Tibial artery (tissue), 4 donors: Measurements from ENCODE around the gene IGDCC3.

ENCODE experiments used
- DNase-seq, 2 donors: peaks; one replicate each; pipeline ENCODE4 v3.0.0-alpha.2; 2019
- H3K27ac ChIP-seq, 2 donors: fragments of 200-600 bp; sonication (generic) in 1 of 2; 1 replicate in 1 of 2; 2 replicates in 1 of 2; pipeline ENCODE4 v1.5.1; 2018 to 2019; ENCODE audit warnings: mild to moderate bottlenecking in 1 of 2
- H3K27me3 ChIP-seq, 2 donors: fragments of 200-600 bp; sonication (generic) in 1 of 2; one replicate each; pipeline versions ENCODE4 v1.5.1 to v1.6.0; 2016 to 2019
- H3K36me3 ChIP-seq, 3 donors: fragments of 200-600 bp; sonication (generic) in 2 of 3; one replicate each; pipeline ENCODE4 v1.5.1; 2016 to 2019; ENCODE audit warnings: mild to moderate bottlenecking in 2 of 3
- H3K4me1 ChIP-seq, 4 donors: fragments of 200-600 bp; sonication (generic) in 2 of 4; 1 replicate in 3 of 4; 2 replicates in 1 of 4; pipeline ENCODE4 v1.5.1; 2016 to 2019
- H3K4me3 ChIP-seq, 2 donors: fragments of 200-600 bp; sonication (generic) in 1 of 2; 1 replicate in 1 of 2; 2 replicates in 1 of 2; pipeline ENCODE4 v1.5.1; 2018 to 2019; ENCODE audit warnings: mild to moderate bottlenecking in 2 of 2
- H3K9me3 ChIP-seq, 3 donors: fragments of 200-600 bp; sonication (generic) in 1 of 3; one replicate each; pipeline ENCODE4 v1.5.1; 2016 to 2019
- CTCF ChIP-seq, 2 experiments: fragments of 200-600 bp in 1 of 2; fragments of 450-650 bp in 1 of 2; IDR thresholded peaks; one replicate each; pipeline ENCODE4 v1.5.1; 2017 to 2019; ENCODE audit warnings: antibody characterized with exemption in 2 of 2, mild to moderate bottlenecking in 1 of 2, moderate library complexity in 1 of 2
- intact Hi-C: fragments of 100-400 bp; cut with DNase I; formaldehyde crosslinking; loops from one replicate; pipeline ENCODE4 v1.15.0; 2023; ENCODE audit warnings: low total_unique reads

The IGDCC3 gene

GRCh38 chr15:65327651-65328393, 50.0 kb downstream of the IGDCC3 start:
- no peak for TF ChIP-seq CTCF (IDR thresholded peaks at IDR 0.05)
- Histone ChIP-seq H3K4me1 (no peaks in the 10 kb centered on the region), H3K9me3 (no peaks in the 10 kb centered on the region), H3K27me3 (peaks cover 0 to 25% of the 10 kb centered on the region in 2 donors), H3K27ac (no peak overlapping the region), H3K4me3 (no peak overlapping the region), H3K36me3 (no peaks in the 10 kb centered on the region)
- no peak for DNase-seq
- intact Hi-C loops: no loop called here

GRCh38 chr15:65326818-65327217, 51.0 kb downstream of the IGDCC3 start:
- intact Hi-C loops: no loop called here

GRCh38 chr15:65326117-65326526, 51.7 kb downstream of the IGDCC3 start:
- Histone ChIP-seq H3K36me3 (no peaks in the 10 kb centered on the region), H3K4me1 (no peaks in the 10 kb centered on the region), H3K4me3 (no peak overlapping the region), H3K9me3 (no peaks in the 10 kb centered on the region), H3K27me3 (peaks cover 0 to 27% of the 10 kb centered on the region in 2 donors), H3K27ac (no peak overlapping the region)
- DNase-seq: no peak
- intact Hi-C loops: no loop called here
- TF ChIP-seq CTCF (IDR thresholded peaks at IDR 0.05): no peak

More at GRCh38 chr15:65326818-65327217, 51.0 kb downstream of the IGDCC3 start:
- Histone ChIP-seq H3K4me3 (no peak overlapping the region), H3K9me3 (no peaks in the 10 kb centered on the region), H3K27me3 (peaks cover 0 to 30% of the 10 kb centered on the region in 2 donors), H3K27ac (no peak overlapping the region), H3K4me1 (no peaks in the 10 kb centered on the region), H3K36me3 (no peaks in the 10 kb centered on the region)
- no peak for TF ChIP-seq CTCF (IDR thresholded peaks at IDR 0.05)
- DNase-seq: no peak

GRCh38 chr15:65323071-65323511, 54.7 kb downstream of the IGDCC3 start:
- H3K27ac ChIP-seq: no peak overlapping the region
- TF ChIP-seq CTCF (IDR thresholded peaks at IDR 0.05): no peak

GRCh38 chr15:65318870-65319356, 58.9 kb downstream of the IGDCC3 start:
- H3K9me3 ChIP-seq: no peaks in the 10 kb centered on the region
- intact Hi-C loops: loop anchor here (1.0 kb wide), 1 partner anchor 66 kb away; no protein-coding TSS in a partner anchor
- H3K4me3 ChIP-seq: no peak overlapping the region
- DNase-seq: peak; percentile 65 to 84
- H3K36me3 ChIP-seq: no peaks in the 10 kb centered on the region
- H3K4me1 ChIP-seq: no peaks in the 10 kb centered on the region
- TF ChIP-seq CTCF (IDR thresholded peaks at IDR 0.05): peak; percentile 89 to 95
- H3K27me3 ChIP-seq: peaks cover 0 to 25% of the 10 kb centered on the region in 2 donors
- H3K27ac ChIP-seq: no peak overlapping the region

More at GRCh38 chr15:65323071-65323511, 54.7 kb downstream of the IGDCC3 start:
- Histone ChIP-seq H3K4me1 (no peaks in the 10 kb centered on the region), H3K4me3 (no peak overlapping the region), H3K27me3 (peaks cover 0 to 21% of the 10 kb centered on the region in 2 donors), H3K36me3 (no peaks in the 10 kb centered on the region), H3K9me3 (no peaks in the 10 kb centered on the region)
- DNase-seq: no peak
- intact Hi-C loops: no loop called here
